Measurements from ENCODE around the gene AURKAIP1.

The AURKAIP1 gene

GRCh38 chr1:1327291-1327690 lies 47.7 kb downstream of the AURKAIP1 start:
- Histone ChIP-seq H3K27ac (no peak overlapping the region), H3K4me3 (no peak overlapping the region)

GRCh38 chr1:1326075-1326605 lies 48.9 kb downstream of the AURKAIP1 start:
- H3K27ac ChIP-seq = peak overlapping the region in 13 of 21 experiments; percentile 86 to 96 (median 92)
- peak overlapping the region in 4 of 7 experiments; percentile 86 to 97 (median 90) for H3K4me3 ChIP-seq

GRCh38 chr1:1325288-1326074 lies 49.5 kb downstream of the AURKAIP1 start:
- Histone ChIP-seq H3K27ac (peak overlapping the region in 20 of 21 experiments; percentile 76 to 96 (median 90)), H3K4me3 (peak overlapping the region; percentile 82 to 97 (median 89))

GRCh38 chr1:1324524-1325287 lies 50.3 kb downstream of the AURKAIP1 start, which contains the start of the genes CPTP and INTS11:
CPTP (plus strand) TSS chr1:1324802; CDS start chr1:1326911, 2,109 bp downstream.
INTS11 (minus strand) TSS chr1:1324660; CDS start chr1:1324608, 52 bp downstream.
- Histone ChIP-seq H3K27ac (peak within 1 kb of the TSS; percentile 54 to 96 (median 91)), H3K4me3 (peak within 1 kb of the TSS; percentile 82 to 97 (median 89))

GRCh38 chr1:1324084-1324523 lies 50.9 kb downstream of the AURKAIP1 start:
- H3K27ac ChIP-seq = peak overlapping the region; percentile 47 to 96 (median 91)
- peak overlapping the region; percentile 82 to 97 (median 89) for H3K4me3 ChIP-seq
